Fibroblast of pulmonary artery (primary cell): ENCODE results near the gene MBD3L2B.

Experiments used
- DNase-seq: peaks from one replicate; pipeline ENCODE4 v3.0.0-alpha.2; 2010; ENCODE audit warnings: low read depth
- H3K4me3 ChIP-seq: replicated peaks from 2 replicates; pipeline ENCODE4 v1.5.1; 2011; ENCODE audit warnings: low read depth, mild to moderate bottlenecking, control low read depth, low read length, moderate library complexity
- TF ChIP-seq, protein P1 (sequence below): IDR thresholded peaks from 2 replicates; pipeline ENCODE4 v1.5.1; 2011; ENCODE audit warnings: mild to moderate bottlenecking, control low read depth, low read length, inconsistent platforms; ENCODE audit errors: missing control alignments

Gene MBD3L2B

DNA sequence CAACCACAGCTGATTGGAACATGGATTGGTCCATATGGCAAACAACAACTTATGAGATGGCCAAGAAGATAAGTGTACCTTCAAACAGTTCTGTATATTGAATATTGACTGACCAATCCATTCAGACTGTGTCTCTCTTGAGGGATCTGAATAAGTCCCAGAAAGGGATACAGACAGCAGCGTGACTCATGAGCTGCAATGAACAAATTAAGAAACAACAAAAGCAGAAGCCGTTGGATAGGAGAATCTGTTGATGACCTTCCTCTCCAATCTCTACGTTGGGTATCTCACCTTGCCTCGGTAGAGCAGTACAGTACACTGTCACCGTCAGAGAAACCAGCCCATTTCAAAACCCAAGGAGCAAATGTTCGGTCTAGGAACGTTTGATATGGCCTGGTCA lies 21.3 kb downstream of the MBD3L2B start:
- DNase-seq = no peak
- TF ChIP-seq, protein P1, sequence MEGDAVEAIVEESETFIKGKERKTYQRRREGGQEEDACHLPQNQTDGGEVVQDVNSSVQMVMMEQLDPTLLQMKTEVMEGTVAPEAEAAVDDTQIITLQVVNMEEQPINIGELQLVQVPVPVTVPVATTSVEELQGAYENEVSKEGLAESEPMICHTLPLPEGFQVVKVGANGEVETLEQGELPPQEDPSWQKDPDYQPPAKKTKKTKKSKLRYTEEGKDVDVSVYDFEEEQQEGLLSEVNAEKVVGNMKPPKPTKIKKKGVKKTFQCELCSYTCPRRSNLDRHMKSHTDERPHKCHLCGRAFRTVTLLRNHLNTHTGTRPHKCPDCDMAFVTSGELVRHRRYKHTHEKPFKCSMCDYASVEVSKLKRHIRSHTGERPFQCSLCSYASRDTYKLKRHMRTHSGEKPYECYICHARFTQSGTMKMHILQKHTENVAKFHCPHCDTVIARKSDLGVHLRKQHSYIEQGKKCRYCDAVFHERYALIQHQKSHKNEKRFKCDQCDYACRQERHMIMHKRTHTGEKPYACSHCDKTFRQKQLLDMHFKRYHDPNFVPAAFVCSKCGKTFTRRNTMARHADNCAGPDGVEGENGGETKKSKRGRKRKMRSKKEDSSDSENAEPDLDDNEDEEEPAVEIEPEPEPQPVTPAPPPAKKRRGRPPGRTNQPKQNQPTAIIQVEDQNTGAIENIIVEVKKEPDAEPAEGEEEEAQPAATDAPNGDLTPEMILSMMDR = no peak
- H3K4me3 ChIP-seq = no peak overlapping the region

DNA sequence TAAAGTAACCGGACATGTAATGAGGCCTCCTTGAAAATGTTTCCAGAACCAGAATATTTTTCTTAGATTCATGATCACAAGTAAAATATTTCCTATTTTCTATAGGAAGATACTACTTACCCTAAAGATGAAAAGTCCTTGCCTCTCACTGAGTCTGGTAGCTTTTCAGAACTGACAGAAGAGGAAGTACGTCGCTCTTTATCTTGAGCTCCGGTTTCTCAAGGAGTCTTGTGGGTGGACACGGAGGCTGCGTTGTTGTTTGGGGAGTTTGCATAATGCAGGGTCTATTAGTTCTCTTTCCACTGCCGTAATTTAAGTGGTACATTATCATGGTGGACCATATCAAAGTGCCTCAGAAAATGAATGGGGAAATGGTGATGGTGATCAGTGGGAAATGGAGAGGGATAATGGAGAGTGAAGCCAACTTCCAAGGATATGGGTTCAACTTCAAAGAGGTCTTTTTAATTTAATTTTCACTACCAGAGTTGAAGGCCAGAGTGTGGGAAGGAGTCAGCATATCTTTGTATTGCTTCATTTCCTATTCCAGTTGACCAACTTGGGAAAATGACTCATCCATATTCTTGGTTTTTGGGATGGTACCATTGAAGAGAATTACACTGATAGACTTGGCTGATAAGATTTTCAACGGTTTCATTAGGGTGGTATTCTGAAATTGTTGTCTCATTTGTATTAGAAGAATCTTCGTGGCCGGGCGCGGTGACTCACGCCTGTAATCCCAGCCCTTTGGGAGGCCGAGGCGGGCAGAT lies 23.4 kb downstream of the MBD3L2B start:
- DNase-seq = peak; percentile 18
- H3K4me3 ChIP-seq = no peak overlapping the region
- TF ChIP-seq, protein P1 = no peak

DNA sequence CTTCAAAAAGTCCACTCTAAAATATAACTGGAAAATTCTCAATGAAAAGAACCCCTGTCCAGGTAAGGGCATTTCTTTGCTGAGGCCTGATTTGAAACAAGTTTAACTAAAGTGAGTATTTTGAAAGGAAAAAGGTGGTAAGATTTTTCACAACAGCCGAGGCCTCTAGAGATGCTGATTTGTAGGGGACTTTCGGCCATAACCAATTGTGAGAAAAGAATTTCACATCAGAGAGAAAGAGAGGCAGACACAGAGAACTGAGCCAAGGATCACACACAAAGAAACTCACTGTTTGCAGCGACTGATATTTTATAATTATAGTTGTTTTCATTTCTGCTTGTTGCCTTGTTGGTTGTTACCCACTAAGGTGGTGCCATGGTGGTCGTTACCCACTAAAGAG lies 24.4 kb downstream of the MBD3L2B start:
- DNase-seq = no peak
- TF ChIP-seq, protein P1 = no peak

GRCh38 chr19:6995054-6995453 lies 26.2 kb downstream of the MBD3L2B start:
- DNase-seq = no peak
- H3K4me3 ChIP-seq = no peak overlapping the region
- TF ChIP-seq, protein P1 = no peak

More for the DNA sequence above, 24.4 kb downstream of the MBD3L2B start:
- no peak overlapping the region for H3K4me3 ChIP-seq

DNA sequence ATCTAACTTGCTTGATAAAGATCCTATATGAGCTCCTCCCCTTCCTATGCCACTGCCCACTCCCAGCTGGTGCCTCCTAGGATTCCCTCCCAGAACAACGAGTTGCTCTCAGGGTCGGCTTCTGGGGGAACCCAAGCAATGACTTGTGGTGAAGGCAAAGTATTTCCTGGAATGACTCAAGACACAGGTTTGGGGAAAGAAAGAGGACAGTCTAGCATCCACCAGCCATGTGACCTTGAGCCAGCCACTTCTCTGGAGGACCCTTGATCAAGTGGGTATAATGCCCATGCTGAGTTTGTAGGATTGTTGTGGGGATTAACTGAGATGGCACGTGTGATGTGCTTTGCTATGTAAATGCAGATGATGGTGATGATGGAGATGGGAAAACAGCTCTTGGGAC lies 33.0 kb downstream of the MBD3L2B start:
- no peak overlapping the region for H3K4me3 ChIP-seq
- TF ChIP-seq, protein P1 = no peak
- DNase-seq = no peak

GRCh38 chr19:6987850-6988249 lies 33.4 kb downstream of the MBD3L2B start:
- DNase-seq = no peak
- no peak overlapping the region for H3K4me3 ChIP-seq
- TF ChIP-seq, protein P1 = no peak

DNA sequence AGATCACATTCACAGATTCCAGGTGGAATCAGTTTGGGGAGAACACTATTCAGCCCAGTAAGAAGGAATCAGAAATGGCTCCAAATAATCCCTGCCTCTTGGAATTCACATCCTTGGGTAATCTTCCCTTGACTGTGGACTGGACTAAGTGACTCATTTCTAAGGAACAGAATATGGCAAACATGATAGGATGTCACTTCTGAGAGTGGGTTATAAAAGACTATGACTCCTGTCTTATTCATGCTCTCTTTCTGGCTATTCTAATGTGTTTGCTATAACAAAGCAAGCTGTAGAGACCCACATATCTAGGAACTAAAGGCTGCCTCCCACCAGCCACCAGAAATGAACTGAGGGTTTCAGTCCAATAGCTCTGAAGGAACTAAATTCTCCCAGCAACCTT lies 37.8 kb downstream of the MBD3L2B start:
- TF ChIP-seq, protein P1 = no peak
- DNase-seq = no peak
- H3K4me3 ChIP-seq = no peak overlapping the region
